ENCODE measurements around the gene TTC27. TPM values are rescaled to one million over a fixed set of nuclear protein-coding genes. Genes with fewer than 3 reads are reported as not detected.

TTC27 gene
- total and polyA plus RNA-seq, 2 of the 13 experiments (the other 11 are each of a cell fraction or from before 2014, with no cell fraction given): 26.7 to 44.7 TPM

DNA sequence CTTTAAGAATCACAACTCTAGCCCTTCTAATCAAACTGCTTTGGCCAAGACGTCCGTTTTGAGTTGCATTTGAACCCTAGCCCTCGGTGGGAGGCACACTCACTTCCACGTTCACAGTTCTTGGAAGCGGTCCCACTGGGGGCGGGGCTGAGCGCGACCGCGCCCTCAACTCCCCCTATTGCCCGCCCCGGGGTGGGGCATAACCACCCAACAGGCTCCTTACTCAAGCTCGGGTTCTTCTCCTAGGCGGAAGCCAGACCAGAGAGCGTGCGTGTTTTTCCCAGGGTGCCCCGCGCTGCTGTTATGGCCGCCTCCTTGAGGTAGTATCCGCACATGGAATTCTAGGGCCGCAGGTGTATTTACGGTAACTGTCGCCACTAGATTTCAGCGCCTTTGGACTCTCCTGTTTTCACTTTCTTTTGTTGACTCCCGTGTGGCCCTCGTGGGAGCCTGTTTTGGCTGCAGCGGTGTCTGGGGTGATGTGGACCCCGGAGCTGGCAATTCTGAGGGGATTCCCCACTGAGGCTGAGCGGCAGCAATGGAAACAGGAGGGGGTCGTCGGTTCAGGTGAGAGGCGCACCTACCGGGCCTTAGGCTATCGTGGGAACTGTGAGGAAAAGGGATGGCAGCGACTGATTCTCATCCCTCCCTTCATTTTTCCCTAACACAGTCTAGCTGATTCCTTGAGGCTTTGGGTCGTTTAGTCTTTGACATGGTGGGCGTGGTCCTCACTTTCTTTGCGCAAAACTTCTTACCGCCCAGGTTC is at the start of gene TTC27 (continued):
- TF ChIP-seq POLR2AphosphoS2 (IDR thresholded peaks at IDR 0.05; ENCODE audit: low read depth, low read length): peak; percentile 79; the same call in 1 of the 2 replicates
- peak; percentile 16 for TF ChIP-seq SKI (IDR thresholded peaks at IDR 0.05; ENCODE audit: partially characterized antibody)
- TF ChIP-seq, protein P1, sequence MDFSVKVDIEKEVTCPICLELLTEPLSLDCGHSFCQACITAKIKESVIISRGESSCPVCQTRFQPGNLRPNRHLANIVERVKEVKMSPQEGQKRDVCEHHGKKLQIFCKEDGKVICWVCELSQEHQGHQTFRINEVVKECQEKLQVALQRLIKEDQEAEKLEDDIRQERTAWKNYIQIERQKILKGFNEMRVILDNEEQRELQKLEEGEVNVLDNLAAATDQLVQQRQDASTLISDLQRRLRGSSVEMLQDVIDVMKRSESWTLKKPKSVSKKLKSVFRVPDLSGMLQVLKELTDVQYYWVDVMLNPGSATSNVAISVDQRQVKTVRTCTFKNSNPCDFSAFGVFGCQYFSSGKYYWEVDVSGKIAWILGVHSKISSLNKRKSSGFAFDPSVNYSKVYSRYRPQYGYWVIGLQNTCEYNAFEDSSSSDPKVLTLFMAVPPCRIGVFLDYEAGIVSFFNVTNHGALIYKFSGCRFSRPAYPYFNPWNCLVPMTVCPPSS (IDR thresholded peaks at IDR 0.05): no peak
- TF ChIP-seq U2AF1 (optimal IDR thresholded peaks at IDR 0.05; ENCODE audit: low read depth, low read length): peak; percentile 68
- TF ChIP-seq, protein P2, sequence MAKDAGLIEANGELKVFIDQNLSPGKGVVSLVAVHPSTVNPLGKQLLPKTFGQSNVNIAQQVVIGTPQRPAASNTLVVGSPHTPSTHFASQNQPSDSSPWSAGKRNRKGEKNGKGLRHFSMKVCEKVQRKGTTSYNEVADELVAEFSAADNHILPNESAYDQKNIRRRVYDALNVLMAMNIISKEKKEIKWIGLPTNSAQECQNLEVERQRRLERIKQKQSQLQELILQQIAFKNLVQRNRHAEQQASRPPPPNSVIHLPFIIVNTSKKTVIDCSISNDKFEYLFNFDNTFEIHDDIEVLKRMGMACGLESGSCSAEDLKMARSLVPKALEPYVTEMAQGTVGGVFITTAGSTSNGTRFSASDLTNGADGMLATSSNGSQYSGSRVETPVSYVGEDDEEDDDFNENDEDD (CRISPR knock-in tag; IDR thresholded peaks at IDR 0.05; ENCODE audit: borderline replicate concordance): peak; percentile 38; the same call in 1 of the 2 replicates
- TF ChIP-seq, protein P3, sequence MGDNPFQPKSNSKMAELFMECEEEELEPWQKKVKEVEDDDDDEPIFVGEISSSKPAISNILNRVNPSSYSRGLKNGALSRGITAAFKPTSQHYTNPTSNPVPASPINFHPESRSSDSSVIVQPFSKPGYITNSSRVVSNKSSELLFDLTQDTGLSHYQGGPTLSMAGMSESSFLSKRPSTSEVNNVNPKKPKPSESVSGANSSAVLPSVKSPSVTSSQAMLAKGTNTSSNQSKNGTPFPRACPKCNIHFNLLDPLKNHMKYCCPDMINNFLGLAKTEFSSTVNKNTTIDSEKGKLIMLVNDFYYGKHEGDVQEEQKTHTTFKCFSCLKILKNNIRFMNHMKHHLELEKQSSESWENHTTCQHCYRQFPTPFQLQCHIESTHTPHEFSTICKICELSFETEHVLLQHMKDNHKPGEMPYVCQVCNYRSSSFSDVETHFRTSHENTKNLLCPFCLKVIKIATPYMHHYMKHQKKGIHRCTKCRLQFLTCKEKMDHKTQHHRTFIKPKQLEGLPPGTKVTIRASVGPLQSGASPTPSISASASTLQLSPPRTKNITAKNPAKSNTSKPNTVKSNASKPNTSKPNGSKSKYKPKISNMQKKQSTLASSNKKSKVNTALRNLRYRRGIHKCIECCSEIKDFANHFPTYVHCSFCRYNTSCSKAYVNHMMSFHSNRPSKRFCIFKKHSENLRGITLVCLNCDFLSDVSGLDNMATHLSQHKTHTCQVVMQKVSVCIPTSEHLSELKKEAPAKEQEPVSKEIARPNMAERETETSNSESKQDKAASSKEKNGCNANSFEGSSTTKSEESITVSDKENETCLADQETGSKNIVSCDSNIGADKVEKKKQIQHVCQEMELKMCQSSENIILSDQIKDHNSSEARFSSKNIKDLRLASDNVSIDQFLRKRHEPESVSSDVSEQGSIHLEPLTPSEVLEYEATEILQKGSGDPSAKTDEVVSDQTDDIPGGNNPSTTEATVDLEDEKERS (CRISPR knock-in tag; IDR thresholded peaks at IDR 0.05): 0 out of 2 replicates have a peak, but pooled peaks have one; percentile 25
- peak; percentile 67 for TF ChIP-seq ZNF883 (CRISPR knock-in tag; IDR thresholded peaks at IDR 0.05; ENCODE audit: not compliant biosample characterization)
- peak; percentile 48; the same call in 1 of the 2 replicates for TF ChIP-seq HCFC1 (IDR thresholded peaks at IDR 0.05; ENCODE audit: low read depth, low read length)
- no peak for TF ChIP-seq TCF7L2 (IDR thresholded peaks at IDR 0.05; ENCODE audit: low read depth, low read length)
- no peak for TF ChIP-seq CEBPB (IDR thresholded peaks at IDR 0.05; ENCODE audit: borderline replicate concordance, low read depth, low read length)
- TF ChIP-seq, protein P4, sequence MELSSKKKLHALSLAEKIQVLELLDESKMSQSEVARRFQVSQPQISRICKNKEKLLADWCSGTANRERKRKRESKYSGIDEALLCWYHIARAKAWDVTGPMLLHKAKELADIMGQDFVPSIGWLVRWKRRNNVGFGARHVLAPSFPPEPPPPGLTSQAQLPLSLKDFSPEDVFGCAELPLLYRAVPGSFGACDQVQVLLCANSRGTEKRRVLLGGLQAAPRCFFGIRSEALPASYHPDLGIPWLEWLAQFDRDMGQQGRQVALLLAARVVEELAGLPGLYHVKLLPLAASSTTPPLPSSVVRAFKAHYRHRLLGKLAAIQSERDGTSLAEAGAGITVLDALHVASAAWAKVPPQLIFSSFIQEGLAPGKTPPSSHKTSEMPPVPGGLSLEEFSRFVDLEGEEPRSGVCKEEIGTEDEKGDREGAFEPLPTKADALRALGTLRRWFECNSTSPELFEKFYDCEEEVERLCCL (CRISPR knock-in tag; IDR thresholded peaks at IDR 0.05; ENCODE audit: borderline replicate concordance): no peak
- TF ChIP-seq FLYWCH1 (CRISPR knock-in tag; IDR thresholded peaks at IDR 0.05): peak; percentile 26; the same call in 1 of the 2 replicates
- TF ChIP-seq RXRA (CRISPR knock-in tag; IDR thresholded peaks at IDR 0.05): peak; percentile 79; the same call in 1 of the 2 replicates
- TF ChIP-seq MYNN (CRISPR knock-in tag; IDR thresholded peaks at IDR 0.05; ENCODE audit: low read depth): 0 out of 2 replicates have a peak, but pooled peaks have one; percentile 60
- 0 out of 2 replicates have a peak, but pooled peaks have one; percentile 57 for TF ChIP-seq NRL (CRISPR knock-in tag; IDR thresholded peaks at IDR 0.05; ENCODE audit: borderline replicate concordance)
- TF ChIP-seq, protein P5, sequence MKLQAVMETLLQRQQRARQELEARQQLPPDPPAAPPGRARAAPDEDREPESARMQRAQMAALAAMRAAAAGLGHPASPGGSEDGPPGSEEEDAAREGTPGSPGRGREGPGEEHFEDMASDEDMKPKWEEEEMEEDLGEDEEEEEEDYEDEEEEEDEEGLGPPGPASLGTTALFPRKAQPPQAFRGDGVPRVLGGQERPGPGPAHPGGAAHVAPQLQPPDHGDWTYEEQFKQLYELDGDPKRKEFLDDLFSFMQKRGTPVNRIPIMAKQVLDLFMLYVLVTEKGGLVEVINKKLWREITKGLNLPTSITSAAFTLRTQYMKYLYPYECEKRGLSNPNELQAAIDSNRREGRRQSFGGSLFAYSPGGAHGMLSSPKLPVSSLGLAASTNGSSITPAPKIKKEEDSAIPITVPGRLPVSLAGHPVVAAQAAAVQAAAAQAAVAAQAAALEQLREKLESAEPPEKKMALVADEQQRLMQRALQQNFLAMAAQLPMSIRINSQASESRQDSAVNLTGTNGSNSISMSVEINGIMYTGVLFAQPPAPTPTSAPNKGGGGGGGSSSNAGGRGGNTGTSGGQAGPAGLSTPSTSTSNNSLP (IDR thresholded peaks at IDR 0.05; ENCODE audit: low read depth, low read length): 0 out of 2 replicates have a peak, but pooled peaks have one; percentile 4
- TF ChIP-seq CBFB (CRISPR knock-in tag; IDR thresholded peaks at IDR 0.05): peak; percentile 58; the same call in 1 of the 2 replicates
- peak; percentile 87; the same call in 1 of the 2 replicates for TF ChIP-seq GLI4 (CRISPR knock-in tag; IDR thresholded peaks at IDR 0.05; ENCODE audit: borderline replicate concordance)

Data from HepG2 (cell line).